ENCODE measurements around the gene XIRP2.
"Not testable (repeated sequence)": the region's sequence is repeated elsewhere in the genome, so short reads cannot be mapped to it uniquely, and the experiment has no call there.

XIRP2 gene

DNA sequence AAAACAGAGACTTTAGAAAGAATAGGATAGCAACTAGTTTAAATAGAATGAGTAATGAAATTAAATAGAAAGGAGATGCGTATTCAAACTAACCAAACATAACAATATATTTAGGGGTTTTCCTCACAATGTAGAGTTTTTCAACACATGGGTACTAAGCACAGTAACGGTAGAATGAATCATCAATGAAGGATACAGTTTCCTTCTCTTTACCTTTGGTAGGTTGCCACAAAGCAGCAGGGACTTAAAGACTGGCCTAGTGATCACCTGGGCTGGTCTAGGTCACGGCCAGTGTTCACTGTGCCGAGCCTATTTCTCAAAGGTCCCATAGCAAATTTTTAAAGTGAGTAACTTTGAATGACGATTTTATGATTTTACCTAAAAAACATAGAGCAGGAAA, 311.7 kb downstream of the XIRP2 start:
- DNase-seq = no peak

DNA sequence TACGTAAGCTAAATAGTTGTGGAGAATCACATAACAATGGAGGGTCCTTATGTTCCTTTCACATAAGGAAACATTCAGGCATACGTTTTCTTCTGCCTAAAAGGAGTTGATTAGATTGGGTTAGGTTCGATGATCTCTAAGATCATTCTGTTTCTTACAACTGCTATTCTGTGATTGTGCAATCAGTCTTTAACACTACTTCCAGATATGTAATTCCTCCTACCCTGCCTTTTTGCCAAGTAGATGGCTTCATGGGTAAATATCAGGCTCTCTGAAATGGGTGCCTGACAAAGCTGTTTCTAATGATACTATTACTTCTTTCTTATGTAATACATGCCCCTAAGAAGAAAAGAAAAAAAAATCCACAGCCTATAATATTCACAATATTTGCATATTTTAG, 321.5 kb downstream of the XIRP2 start:
- no peak for DNase-seq

DNA sequence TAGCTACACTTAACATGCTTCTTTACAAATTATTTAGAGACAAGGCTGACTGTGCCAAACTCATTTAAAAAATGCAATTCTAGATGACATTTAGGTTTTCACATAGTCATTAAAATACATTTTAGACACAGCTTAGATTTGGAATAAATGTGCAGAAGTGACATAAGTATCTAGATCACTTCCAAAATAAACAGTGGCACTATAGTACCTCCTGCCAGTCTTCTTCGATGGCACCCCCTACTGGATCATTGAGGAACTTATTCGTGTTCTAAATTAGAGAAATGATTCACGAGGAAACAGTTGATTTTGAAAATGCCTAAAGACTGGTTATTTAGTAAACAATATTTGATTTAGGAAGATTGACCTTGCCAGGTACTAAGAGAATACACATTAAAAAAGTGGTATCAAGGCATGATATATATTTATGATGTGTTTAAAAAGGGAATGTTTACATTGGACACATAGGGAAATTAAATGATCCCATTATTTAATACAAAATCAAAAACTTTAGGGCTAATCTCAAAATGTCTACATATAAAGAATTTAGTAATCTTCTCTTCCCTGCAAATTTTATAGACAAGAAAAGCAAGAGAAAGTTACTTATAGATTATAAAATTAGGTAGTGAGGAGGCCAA, 323.9 kb downstream of the XIRP2 start:
- DNase-seq = peak; percentile 62 to 71

DNA sequence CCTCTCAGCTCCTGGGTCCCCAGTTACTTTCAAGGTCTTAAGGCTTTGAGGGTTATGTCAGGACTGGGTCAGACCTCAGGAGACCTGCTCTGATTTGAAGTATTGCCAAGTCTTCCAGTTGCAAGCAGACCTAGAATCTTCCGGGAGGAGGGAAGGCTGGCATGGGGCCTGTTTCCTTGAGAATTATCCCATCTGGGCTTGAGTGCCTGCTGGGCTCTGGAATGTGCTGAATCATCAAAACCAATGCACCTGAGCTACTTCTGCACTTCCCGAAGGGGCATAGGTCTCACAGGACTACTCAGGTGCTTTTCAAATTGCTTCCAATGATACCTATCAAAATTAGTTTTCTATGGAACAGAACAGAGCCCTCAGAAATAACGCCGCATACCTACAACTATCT, 327.3 kb downstream of the XIRP2 start:
- no peak for DNase-seq

DNA sequence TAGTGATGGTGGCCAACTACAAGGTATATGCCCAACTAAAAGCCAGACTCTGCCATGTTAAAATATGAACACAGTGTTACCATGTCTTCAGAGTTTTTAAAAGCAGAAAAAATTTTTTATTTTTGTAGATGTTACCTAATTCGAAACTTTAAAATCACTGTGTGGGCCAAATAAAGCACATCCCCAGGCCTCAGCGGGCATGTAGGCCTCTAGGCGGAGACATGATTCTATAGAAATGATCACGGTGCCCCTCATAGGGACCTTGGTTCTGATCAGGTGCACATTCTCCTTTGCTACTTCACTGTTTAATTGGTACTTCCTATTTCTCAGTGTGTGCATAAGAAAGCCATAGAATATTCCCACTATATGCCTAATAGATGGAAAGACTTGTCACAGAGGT, 349.2 kb downstream of the XIRP2 start:
- no peak for DNase-seq

DNA sequence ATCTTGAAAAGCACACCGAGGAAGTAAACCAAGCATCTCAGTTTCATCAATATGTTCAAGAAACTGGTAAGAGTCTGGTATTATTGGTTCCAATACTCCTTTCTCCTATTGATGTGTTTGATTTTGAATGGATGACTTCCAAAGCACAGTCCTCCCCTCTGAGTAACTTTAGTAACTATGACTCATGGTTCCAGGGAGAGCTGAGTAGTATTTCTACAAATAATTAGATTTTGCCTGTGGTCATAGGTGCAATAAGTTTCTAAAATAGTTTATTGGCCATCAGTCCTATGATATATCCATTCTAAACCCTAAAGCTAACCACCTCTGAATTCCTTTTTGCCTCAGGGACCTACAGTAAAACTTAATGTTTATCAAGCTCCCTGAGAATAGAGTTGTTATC, 352.4 kb downstream of the XIRP2 start:
- no peak for DNase-seq

DNA sequence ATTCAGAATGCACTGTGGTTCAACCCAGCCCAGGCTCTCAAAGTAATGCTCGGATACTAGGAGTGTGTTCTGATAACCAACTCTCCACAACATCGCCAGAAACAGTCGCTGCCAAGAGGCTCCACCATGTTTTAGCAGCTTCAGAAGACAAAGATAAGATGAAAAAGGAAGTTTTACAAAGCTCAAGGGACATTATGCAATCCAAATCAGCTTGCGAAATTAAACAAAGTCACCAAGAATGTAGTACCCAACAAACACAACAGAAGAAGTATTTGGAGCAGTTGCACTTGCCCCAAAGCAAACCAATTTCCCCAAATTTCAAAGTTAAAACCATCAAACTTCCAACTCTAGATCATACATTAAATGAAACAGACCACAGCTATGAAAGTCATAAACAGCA, 360.9 kb downstream of the XIRP2 start:
- no peak for DNase-seq

DNA sequence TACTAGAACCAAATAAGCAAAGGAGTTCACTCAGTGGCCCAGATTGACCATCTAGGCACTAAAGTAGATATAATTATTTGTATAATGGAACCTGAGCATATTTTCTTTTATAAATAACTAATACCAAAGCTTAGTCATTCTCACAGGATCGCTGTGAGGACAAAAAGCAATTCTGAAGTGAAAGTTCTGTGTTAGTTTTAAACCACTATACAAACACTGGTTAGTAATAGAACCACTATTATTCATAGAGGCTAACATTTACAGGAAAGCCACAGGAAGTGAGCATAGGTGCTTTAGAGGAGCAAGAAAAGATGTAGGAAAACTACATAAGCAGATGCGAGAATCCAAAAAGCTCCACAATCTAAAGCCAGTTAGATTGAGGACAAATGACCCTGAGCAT, 364.7 kb downstream of the XIRP2 start:
- DNase-seq = no peak

DNA sequence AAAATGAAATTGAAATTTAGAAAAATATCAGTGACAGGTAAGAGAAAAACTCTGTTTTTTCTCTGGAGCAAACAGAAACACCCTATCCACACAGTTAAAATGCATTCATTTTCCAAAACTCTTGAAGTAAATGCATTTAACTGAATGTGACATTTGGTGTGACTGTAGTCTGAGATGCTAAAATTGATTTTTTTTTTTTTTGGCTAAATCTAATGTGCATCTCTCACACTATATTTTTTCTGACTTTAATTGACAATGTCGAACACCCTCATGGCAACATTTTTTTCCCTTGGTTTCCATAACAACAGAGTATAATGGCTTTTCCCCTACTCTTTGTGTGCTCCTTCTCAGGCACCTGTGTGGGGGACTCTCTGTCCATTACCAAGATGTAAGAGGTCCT, 366.4 kb downstream of the XIRP2 start:
- DNase-seq = no peak

DNA sequence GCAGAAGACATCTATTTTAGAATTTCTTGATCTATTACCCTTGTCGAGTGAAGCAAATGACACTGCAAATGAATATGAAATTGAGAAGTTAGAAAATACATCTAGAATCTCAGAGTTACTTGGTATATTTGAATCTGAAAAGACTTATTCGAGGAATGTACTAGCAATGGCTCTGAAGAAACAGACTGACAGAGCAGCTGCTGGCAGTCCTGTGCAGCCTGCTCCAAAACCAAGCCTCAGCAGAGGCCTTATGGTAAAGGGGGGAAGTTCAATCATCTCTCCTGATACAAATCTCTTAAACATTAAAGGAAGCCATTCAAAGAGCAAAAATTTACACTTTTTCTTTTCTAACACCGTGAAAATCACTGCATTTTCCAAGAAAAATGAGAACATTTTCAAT, 370.4 kb downstream of the XIRP2 start:
- DNase-seq = no peak

DNA sequence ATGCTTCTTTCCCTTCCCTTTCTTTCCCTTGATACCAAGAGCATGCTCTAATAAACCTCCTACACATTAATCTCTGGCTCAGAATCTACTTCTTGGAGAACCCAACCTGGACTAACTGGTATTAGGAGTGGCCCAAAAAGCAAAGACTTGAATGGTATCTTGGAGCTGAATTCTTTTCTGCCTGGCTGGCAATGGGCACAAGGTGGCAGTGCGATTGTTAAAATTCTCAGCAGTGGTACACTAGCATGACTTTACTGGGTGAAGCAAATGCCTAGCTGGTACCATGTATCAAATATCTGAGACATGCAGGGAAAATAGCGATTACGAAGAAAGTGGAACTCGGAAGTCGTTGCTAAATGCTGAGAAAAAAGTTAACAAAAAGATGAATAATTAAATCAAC, 376.1 kb downstream of the XIRP2 start:
- DNase-seq = peak; percentile 17 to 37

DNA sequence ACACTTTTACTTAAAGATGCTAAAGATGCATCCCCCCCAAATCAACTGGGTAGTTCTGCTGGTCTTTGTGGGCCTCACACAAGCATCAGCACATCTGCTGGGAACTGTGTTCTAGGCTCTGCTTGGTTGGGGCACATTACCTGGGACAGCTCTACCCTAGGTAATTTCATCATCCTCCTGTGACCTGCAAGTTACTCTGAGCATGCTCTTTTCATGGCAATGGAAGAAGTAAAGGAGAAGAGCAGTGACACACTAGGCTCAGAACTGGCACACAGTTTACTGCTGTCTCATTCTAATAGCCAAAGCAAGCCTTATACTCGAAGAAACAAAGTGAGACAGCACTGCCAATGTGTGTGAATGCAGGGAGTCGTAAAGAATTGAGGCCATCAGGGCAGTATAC, 376.7 kb downstream of the XIRP2 start:
- no peak for DNase-seq

DNA sequence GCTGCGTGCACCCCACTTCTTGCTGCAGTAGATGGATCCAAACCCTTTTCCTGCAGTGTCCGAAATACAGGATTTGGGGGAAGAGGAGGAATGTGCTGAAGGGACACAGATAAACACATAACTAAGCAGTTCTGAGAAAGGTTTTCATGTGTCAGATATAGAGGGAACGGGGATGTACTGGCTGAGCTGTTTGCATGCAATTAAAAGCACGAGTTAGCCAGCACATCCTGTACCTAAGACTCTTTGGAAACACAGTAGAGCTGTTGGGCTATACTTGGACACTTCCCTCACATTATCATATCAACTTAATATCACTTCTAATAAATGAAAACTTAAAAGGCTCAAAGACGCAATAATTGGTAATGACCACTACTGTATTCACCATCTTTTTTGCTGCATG, 377.4 kb downstream of the XIRP2 start:
- no peak for DNase-seq

DNA sequence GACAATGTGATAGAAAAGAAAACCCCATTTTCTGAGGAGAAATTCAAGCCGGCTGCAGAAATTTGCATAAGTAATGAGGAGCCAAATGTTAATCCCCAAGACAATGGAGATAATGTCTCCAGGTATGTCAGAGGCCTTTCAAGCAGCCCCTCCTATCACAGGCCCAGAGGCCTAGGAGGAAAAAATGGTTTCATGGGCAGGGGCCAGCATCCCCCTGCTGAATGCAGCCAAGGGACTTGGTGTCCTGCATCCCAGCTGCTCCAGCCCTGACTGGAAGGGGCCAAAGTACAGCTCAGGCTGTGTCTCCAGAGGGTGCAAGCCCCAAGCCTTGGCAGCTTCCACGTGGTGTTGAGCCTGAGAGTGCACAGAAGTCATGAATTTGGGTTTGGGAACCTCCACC, 380.0 kb downstream of the XIRP2 start:
- not testable (repeated sequence) for DNase-seq

DNA sequence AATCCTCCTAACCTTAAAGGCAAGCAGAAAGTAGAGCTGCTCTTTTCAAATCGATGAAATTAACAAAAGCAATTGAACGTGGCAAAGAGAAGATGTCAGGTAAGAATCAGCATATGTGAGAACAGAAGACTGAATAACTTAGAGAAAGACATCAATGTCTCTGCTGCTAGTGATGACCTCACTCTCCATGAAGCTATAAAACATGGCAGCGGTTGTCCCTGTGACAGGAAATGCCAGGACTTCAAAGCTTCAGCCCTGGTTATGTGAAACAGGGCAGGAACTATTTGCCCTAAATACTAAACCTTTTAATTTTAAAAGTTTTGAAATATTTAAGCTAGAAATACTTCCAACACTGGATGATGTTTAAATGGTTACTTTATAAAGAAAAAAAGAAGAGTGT, 383.7 kb downstream of the XIRP2 start:
- DNase-seq = no peak

DNA sequence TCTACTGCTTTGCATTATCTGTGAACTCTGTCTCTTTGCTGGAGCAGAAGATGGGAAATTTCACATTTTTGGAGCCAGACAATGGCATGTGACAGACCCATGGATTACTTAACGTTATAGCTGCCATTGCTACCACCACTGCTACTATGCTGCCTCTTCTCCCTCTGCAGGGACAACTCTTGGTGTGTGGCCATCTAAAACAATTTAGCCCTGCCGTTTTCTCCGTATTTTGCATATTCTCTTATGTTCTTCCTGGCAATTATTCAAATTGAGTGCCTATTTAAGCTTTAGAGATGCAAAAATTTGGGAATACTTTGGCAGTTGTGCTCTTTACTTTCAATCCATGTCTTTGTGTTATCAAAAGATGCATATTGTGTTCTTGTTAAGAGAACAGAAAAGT, 386.8 kb downstream of the XIRP2 start:
- no peak for DNase-seq

DNA sequence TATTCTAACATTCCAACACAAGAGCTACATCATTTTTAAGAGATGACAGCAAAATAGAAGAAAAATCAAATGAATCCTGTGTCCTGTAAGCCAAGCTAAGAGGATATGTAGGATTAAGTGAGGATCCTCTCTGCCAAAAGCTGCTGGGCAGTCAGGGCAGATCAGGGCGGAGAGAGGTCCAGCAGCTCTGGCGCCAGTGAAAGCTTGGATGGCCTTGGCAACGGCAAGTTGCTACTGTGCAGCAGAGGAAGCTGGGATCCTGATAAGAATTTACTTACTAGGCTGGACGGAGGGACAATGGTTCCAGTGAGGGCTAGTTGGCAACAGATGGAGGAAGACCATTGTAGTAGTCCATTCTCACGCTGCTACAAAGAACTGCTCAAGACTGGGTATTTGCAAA, 391.5 kb downstream of the XIRP2 start:
- DNase-seq = no peak

DNA sequence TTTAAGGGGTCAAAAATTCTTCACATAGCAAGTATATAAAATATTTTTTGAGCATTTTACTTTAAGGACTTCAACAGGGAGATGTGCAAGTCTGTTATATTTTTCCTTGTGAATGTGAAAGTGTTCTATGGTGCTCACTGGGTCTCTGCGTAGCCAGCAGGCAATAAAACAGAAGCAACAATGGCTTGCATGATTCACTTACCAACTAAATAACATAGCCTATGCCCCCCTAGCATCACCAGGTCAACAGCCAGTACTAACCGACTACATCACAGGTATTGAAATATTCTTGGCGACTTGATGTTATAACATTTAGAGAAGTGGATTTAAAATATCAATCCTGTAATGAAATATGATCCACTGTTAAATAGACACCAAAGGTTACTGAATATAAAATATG, 398.9 kb downstream of the XIRP2 start:
- no peak for DNase-seq

DNA sequence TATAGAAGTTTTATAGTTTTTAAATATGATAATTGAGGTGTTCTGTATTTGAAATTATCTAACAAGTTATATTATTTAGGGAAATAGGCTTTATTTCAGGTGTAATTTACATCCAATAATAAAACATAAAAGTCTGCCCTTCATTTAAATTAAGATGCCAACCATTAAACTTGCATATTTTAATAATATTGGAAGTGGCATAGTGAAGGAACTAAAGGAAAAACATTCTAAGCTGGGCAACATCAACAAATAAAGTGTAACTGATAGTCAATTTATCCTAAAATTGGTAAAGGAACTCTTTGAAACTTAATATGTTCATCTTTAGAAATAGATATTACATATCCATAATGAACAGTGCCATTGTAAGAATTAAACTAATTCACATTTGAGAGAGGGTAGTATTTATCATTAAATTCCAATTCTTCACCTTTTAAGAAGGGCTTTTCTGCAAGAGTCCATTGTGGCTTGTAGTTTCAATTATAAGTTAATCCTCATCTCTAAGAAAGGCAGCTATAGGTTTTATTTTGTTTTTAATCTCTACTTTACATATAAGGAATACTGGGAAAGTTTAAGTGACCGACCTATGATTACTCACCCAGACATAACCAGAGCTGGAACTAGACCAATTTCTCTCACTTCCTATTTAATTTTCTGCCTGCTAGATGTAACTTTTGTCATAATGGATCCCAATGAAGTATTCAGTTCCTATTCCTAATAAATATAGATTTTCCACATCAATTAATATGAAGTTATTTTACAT, 401.6 kb downstream of the XIRP2 start:
- DNase-seq = no peak

DNA sequence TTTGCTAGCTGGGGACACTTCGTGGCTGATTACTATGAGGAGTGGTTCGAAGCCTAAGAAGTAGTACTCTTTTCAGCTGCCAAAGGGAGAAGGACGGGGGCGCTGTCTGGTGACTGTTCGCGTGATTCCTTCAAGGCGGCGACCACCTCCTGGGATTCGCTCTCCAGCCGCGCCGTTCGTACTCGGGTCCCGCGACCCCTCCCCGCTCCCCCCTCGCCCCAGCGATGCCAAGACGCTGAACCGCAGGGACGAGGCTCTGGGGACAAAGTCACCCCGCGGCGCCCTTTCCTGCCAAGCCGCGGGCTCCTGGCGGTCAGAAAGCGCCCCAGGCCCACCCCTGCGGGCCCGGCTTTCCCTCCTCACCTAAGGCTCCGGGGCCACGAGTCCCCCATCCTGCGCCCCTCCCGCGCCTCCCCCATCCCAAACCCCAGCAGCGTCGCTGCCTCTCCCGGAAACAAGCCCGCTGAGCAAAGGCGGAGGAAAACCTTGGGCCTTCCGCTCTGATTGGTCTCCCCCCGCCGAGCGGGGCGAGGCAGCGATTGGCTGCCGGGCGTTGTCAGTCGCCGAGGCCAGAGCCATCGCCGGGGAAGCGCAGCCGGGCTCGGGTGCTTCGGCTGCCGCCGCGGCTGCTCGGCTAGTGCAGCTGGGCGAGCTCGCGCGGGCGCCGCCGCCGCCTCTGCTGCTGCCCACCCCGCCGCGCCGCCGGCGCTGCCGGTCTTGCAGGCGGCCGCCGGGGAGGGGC, 404.3 kb downstream of the XIRP2 start, which contains the start of gene B3GALT1:
B3GALT1 (plus strand) TSS at position 572 of the 742 bp plus-strand sequence.
- peak; percentile 89 to 97 for DNase-seq

DNA sequence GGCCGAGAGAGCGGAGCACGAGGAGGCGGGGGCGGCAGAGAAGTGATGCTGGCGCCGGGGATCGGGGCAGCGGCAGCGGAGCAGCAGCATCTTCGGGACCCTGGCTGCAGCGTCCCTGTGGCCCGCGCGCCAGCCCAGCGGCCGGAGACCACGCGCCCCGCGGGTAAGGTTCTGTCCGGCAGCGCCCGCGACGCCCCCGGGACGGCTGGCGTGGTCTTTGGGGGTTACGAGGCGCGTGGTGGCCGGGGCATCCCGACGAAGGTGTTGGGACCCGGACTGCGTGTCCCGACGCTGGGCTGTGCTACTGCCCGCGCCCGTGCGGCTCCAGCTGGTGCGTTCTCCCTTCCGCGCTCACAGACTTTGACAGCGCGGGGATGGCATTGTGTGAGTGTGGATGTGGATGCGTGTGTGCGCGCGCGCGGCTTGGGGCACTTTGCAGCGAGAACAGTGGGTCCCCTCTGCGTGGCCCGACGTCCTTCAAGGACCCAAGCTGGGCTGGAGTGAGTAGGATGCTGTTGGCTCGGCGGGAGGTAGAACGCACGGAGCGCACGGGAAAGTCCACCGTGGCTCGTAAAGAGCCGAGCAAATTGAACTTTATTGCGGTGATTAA, 405.0 kb downstream of the XIRP2 start:
- peak; percentile 31 to 41 for DNase-seq

DNA sequence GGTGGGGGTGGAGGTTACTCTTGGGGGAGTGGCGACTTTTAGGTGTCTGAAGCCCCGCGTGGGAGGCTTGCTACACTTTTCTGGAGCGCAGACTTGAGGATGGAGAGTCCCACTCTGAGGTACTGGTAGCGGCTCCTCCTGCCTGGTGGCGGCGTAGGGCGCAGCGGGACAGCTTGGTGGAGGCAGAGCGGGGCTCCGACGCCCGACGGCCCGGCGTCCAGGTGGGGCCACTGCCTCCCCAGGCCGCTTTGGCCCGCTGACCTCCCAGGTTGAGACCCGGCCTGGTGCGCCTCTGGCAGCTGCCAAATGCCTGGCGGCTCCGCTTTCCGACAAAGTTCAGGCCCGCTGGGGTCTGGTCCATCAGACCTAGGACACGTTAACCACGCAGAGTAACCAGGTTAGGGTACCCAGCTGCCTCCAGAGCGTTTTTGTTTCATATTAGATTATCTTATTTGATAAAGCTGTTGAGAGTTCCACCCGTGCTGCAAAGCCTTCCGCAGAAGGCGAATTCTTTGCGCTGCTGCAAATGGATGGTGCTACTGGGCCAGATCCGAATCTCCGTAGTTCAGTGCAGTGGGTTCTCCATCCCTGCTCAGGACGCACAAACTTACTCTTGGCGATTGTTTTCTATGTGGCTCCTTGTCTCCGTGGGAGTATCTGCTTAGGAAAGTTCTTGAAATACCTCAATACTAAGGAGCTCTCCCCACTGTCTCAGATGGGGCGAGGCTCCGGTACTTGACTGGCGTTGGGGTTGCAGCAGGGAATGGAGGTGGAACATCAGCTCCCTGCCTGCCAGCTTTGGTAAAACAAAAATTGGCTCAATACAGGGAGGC, 405.9 kb downstream of the XIRP2 start:
- no peak for DNase-seq

DNA sequence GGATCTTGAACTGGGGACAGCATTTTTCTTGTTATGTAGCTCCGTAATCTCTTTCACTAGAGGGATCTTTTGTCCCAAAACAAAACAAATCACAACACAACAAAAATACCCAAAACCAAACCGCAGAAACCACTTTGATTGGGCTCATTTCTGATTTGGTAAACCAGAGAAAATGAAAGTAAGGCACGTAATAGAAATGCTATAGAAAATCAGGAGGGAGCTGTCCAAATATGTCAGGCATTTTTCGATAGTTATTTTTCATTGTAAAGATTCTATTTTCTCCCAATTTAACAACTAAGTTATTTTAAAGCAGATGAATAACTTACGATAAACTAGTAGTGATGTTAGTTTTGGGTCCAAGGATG, 406.5 kb downstream of the XIRP2 start:
- no peak for DNase-seq
